Measurements from ENCODE around the gene CRB1.

DNA sequence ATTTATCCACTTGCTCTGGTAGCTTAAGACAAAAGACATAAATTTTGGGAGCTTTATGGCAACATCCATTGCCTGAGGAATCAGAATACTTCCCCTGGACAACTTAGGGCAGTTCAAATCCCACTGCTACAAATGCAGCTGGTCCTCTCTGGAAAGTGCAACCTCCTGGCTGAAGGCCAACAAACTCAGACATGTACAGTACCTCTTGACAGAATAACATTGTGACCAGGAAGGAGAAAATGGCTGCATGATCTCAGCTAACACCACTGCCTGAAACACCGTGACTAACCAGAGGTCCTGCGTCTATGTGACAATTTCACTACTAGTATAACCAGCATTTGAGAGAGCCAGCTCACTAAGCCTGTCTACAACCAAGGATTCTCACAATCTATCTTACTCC lies 218.9 kb downstream of the CRB1 start:
- TF ChIP-seq CTCF (IDR thresholded peaks at IDR 0.05): no peak
- TF ChIP-seq POLR2A (IDR thresholded peaks at IDR 0.05): no peak
